ENCODE results near the gene MRPS6. TPM values are rescaled to one million over a fixed set of nuclear protein-coding genes. Genes with fewer than 3 reads are reported as not detected.

MRPS6 gene
- total RNA-seq, 1 donor from 2014 or later, result 20.0 TPM

Other genes starting within 250 kb of the MRPS6 start
- gene ATP5PO, start 157.8 kb upstream of the MRPS6 start, total RNA-seq, result 183 TPM
- gene SLC5A3, start within 50 bp of the MRPS6 start, total RNA-seq, result 54.2 TPM